GM12872 (cell line): ENCODE measurements around the gene SNRPA.

Experiments used
- CTCF ChIP-seq: IDR thresholded peaks from 3 replicates; pipeline ENCODE4 v1.5.1; 2011; ENCODE audit warnings: low read depth, mild to moderate bottlenecking, low read length, moderate library complexity; ENCODE audit not compliant: insufficient read depth

Gene SNRPA

GRCh38 chr19:40737102-40737644 lies 13.8 kb upstream of the SNRPA start:
- TF ChIP-seq CTCF = no peak

GRCh38 chr19:40739030-40739839 lies 11.8 kb upstream of the SNRPA start:
- TF ChIP-seq CTCF = no peak

DNA sequence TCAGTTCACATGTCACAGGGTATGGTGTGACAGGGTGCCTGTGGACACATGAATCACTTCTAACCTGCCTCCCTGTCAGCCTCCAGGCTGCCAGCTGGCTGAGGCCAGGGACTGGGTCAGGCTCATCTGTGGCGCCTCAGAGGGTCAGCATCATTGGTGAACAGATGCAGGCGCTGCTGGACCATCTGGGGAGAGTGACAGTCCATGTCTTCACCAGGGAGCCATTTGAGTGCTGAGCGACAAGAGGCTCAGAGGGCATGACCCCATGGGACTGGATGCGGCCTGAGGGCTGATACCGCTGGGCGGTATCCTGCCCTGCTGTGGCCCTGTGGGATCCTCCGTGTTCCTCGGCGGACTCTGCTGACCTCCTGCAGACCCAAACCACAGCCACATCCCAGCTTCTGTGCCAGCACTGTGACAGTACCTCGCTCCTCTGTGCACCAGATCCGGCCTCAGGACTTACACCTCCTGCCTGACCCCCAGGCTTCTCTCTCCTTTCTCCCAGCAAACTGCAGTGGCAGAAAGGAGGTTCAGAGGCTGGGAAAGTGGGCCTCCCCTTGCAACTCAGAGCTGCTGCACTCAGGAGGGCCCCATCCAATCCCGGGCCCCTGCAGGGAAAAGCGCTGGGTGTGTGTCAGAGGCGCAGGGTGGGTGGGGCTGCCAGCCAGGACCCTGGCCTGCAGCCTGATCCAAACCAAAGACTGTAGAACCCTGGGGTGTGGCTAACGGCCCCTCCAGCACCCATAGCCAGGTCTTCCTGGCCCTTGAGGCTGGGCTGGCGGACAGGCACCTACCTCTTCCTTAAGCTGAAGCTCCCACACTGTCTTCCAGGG lies 10.9 kb upstream of the SNRPA start:
- no peak for TF ChIP-seq CTCF

GRCh38 chr19:40740747-40741146 lies 10.3 kb upstream of the SNRPA start:
- TF ChIP-seq CTCF = no peak

- no peak for TF ChIP-seq CTCF
These were observed 9.2 kb upstream of the SNRPA start for GRCh38 chr19:40741527-40742390.

DNA sequence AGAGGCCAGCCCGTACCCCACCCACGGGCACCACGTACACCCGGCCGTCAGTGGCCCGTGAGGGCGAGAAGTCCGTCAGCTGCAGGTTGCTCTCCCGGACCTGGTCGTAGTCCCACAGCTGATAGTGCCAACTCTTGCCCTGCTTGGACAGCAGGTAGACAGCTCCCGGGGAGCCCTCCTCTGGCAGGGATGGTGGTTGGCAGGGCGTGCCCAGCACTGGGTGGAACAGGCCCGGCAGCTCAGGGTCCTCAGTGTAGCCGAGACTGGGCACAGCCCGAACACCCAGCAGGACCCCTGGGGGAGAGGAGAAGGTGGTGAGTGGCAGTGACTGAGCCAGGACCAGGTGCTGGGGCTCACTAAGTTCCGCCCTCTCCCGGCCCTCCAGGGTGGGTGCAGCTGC lies 8.5 kb upstream of the SNRPA start:
- no peak for TF ChIP-seq CTCF
